Activated CD4-positive, alpha-beta T cell treated with anti-CD3 and anti-CD28 coated beads, Interleukin-2, amount 50 U/mL, for 16 hours (primary cell): ENCODE measurements around the gene CASP1.
"Not testable (repeated sequence)": the region's sequence is repeated elsewhere in the genome, so short reads cannot be mapped to it uniquely, and the experiment has no call there.

ENCODE experiments used
- DNase-seq: peaks from one replicate; pipeline ENCODE4 v3.0.0-alpha.2; 2020

The CASP1 gene

GRCh38 chr11:105034813-105035620 is at the start of gene CASP1:
TSS of gene CASP1 (minus strand) at chr11:105035144. CDS start at chr11:105035113, 31 bp downstream.
- peak; percentile 67 for DNase-seq

DNA sequence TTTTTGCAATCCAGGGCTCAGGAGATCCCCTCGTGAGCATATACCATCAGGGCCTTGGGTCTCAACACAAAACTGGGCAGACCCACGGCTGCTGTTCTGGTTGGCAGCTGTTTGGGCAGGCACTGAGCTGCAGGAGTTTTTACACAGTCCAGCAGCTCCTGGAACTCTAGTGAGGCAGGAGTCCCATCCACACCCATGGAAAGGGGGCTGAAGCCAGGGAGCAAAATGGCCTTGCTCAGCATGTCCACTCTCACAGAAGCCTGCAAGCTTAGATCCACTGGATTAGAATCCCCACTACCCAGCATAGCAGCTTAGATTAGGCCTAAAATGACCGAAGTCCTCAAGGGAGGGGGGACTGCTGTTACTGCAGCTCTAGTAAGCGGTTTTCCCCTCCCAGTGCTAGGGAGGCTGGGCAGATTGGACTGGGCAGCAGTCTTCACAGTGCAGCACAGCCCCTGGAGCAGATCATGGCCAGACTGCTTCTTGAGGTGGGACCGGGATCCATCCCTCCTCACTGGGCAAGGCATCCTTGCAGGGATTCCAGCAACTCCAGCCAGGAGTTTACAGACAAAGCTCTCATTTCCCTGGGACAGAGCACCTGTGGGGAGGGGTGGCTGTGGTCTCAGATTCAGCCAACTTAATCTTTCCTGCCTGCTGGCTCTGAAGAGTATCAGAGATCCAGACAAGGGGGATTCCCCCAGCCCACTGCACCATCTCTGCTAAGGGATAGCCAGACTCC is 46.6 kb upstream of the CASP1 start:
- DNase-seq, result no peak

DNA sequence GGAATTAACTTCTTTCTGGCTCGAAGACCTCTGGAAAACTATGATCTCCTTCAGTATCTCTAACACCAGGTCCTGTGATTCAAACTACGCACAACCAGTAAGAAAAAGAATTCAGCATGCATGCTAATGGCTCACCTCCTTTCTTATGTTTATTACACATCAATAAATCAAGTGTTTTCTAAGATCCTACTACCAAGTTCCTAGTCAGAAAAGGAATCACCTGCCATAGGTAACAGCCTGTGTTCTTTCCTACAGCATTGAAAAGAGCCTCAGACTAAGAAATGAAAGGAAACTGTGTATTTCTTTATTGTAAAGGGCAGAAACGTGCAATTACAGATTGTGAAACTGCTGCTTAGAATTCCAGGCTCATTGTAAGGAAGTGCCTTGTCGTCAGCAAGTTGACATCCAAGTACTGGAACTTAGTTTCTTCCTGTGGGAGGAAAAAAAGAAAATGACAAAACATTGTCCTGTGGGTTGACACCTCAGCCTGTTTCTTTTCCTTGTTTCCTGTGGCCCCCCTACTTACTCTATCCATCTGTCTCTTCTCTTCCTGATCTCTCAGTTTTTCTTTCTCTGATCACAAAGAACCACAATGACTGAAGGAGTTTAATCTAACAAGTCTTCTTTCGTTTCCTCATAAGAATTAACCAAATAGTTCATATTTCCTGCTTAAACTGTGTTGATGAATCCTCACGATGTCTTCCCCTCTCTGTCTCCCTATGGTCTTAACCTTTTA is 45.4 kb upstream of the CASP1 start:
- DNase-seq, result not testable (repeated sequence)

GRCh38 chr11:105078283-105078682 is 43.3 kb upstream of the CASP1 start:
- no peak for DNase-seq

DNA sequence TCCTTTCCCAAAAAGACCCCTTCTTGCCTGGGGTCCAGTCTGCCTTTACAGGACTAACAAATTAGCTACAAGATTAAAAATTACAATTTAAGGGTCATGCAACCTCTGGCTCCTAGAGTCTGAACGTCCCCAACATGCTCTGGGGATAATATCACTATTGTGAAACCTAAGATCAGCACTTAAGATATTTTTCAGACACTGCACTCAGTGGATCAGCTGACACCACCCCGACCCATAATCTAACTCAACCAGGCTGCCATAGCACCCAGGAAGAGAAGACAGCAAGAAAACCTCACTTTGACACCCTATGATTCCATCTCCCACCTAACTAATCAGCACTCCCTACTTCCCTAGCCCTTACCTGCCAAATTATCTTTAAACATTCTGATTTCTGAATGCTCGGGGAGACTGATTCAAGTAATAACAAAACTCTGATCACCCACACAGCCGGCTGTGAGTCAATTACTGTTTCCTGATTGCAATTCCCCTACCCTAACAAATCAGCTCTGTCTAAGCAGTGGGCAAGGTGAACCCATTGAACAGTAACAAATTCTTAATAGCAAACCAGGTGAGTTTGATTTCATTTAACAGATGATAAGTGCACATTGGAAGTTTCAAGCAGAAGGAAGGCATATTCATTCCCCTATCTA is 42.3 kb upstream of the CASP1 start:
- DNase-seq, result peak; percentile 78

DNA sequence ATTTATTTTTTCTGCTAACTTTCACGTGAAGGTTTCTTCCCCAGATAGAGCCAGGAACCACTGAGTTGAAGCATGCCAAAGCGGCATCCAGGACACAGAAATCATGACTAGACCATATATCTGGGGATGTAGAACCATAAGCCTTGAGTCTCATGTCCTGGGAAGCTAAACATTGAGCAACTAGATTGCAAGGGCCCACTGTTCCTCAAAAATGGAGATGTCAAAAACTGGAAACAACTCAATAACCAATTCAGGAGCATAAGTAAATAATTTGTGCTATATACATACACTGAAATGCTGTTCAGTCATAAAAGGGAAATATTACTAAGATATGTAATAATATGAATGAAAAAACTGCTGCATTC is 39.2 kb upstream of the CASP1 start:
- no peak for DNase-seq

DNA sequence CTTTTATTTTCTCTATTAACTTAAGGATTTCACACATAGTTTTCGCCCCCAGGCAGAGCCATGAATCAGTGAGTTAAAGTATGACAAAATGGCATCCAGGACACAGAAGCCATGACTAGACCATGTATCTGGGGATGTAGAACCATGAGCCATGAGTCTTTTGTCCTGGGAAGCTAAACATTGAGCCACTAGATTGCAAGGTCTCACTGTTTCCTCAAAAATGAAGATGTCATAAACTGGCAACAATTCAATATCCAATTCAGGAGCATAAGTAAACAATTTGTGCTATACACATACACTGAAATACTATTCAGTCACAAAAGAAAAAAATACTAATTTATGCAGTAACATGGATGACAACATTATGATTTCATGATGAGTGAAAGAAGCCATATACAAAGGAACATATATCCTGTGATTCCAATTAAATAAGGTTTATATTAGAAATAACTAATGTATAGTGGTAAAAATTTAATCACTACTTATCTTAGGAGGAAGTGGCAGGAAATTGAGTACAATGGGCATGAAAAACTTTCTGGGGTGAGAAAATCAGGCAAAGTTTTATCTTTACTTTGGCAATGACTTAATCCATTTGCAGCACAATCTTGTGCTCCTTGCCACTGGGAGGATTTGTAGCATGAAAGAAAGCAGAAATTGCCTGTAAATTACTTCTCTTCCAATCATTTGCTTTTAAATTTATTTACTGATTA is 38.7 kb upstream of the CASP1 start:
- no peak for DNase-seq

DNA sequence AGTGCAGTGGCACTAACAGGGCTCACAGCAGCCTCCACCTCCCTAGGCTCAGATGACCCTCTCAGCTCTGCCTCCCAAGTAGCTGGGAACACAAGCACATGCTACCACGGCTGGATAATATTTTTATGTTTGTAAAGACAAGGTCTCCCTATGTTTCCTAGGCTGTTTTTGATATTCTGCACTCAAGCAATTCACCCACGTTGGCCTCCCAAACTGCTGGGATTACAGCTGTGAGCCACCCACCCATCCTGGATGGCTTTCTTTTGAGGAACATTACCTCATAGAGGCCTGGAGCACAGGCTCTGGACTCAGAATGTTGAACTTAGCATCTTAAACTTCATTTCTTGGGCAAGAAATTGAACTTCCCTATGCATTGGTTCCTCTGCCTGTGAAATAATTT is 37.1 kb upstream of the CASP1 start:
- DNase-seq, result not testable (repeated sequence)

- DNase-seq, result no peak
Observed at GRCh38 chr11:105071089-105071732, 36.3 kb upstream of the CASP1 start.

DNA sequence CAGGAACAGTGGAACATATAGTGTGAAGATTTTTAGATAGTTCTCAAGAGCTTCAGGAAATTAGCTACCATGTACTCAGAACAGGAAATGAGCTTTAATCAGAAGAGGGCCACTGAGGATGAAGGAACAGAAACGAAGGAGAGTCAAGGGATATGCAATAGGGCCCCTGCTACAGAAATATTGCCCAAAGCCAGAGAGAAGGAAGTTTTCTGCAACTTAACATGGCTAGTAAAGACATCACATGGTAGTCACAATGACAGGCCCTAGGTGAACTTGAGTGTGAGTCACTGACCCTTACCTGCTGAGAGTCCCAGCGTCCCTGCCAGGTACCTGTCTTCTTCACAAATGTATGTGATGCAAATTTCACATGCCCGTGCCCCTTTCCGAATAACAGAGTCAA is 35.4 kb upstream of the CASP1 start:
- no peak for DNase-seq

DNA sequence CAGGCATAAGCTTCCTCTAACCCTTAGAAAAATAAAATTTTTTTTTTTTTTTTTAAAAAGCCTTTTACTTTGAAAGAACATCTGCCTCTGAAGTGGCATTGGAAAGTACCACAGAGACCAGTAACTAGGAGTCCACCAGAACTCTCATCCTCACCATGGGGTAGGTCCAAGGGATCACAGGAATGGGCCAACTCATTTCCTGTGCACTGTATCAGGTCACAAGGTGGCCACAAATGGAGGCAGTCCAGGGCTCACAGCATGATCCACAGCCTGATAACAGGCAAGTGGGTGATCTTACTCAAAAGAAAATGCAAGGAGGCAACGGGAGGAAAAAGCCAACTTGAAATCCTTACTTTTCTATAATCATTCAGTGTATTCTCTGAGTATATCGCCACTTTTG is 34.8 kb upstream of the CASP1 start:
- not testable (repeated sequence) for DNase-seq

GRCh38 chr11:105063245-105063941 is 28.4 kb upstream of the CASP1 start:
- DNase-seq, result not testable (repeated sequence)

GRCh38 chr11:105057432-105057831 is 22.5 kb upstream of the CASP1 start:
- no peak for DNase-seq

GRCh38 chr11:105056446-105056845 is 21.5 kb upstream of the CASP1 start:
- DNase-seq, result no peak

DNA sequence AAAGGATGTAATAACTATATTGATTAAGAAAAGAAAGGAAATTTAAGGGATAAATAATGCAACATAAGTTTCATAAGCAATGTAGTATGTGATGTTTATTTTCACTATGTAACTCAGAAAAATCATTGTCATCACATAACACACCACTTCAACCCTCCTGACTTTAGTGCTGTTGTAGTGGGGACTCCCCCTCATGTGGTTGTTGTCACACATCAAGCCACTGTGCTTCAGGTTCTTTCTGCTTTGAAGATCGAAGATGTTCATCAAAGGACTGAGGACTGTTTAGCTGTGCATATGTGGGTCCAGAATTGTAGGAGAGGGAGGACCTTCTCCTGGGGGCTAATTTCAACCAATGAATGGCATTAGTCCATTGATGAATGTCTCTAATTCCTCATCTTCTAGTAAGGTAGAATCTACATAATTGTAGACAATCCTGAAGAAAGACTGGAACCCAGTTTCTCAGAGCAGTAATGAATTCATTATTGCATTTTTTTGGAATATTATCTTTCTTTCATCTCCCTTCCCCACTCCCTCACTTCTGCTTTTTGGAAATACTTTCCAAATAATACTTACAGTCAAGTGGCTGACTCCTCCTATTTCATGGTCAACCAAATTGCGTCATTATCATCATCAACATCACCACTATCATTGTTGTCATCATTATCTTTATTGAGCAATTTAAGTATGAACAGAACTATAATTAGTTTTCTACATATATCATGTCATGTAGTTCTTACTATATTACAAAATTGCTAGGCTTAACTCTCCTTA is 20.0 kb upstream of the CASP1 start:
- DNase-seq, result no peak

DNA sequence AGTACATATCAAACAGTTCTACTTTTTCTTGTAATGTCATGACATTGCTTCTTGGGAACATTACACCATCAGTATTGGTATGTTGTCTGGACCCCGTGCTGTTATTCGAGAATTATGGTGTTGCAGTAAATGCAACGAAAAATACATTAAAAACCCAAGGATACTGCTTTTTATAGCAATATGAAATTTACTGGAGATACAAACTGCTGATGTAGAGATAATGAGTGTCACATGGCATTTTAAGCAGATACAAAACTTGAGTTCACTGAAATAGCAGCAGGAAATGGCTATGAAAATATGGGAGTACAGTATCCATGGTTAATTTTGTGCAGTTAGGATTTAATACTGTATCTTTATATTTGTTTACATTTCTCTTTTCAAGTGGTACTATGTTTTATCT is 17.5 kb upstream of the CASP1 start:
- no peak for DNase-seq

DNA sequence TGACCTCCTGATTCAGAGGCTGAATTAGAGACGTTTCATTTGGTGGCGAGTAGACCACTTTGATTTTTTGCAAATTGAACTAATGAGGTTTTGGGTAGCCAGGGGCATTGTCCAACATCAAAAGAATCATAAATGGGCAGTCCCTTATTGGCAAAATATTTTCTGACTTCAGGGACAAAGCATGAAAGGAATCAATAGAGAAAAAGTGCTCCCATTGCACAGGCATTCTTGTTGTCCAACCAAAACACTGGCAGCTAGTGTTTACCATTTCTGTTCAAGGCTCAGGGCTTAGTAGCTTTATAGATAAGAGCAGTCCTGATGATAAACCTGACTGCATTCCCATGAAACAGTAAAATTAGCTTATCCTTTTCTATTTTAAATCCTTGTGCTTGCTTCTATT is 16.6 kb upstream of the CASP1 start:
- no peak for DNase-seq

- DNase-seq, result no peak
Observed at GRCh38 chr11:105049481-105049880, 14.5 kb upstream of the CASP1 start.

- DNase-seq, result no peak
Observed at GRCh38 chr11:105046898-105047579, 12.1 kb upstream of the CASP1 start.
